GM19455 (cell line): Measurements from ENCODE around the gene JAZF1.

Experiments
- ATAC-seq: cut with Tn5 transposase; IDR thresholded peaks from one replicate; pipeline ENCODE4 v1.9.1; 2021; ENCODE audit not compliant: unreplicated experiment

Gene JAZF1

DNA sequence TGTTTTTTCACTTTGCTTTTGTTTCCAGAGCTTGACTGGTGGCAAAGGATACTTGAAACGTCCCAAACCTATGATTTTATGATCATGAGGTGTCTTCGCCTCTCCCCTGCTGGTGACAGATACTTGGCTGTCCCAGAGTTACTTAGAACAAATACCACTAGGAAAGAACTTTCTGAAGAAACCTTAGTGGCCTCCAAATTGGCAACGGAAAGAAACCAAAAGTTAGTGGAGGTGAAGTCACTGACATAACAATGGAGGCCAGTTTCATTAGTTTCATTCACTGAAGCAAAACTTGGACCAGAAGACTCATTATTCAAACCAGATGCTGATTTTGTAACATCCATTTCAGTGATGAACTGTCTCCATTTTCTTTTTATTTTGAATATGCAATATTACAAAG is 68.6 kb downstream of the JAZF1 start:
- ATAC-seq, result no peak

DNA sequence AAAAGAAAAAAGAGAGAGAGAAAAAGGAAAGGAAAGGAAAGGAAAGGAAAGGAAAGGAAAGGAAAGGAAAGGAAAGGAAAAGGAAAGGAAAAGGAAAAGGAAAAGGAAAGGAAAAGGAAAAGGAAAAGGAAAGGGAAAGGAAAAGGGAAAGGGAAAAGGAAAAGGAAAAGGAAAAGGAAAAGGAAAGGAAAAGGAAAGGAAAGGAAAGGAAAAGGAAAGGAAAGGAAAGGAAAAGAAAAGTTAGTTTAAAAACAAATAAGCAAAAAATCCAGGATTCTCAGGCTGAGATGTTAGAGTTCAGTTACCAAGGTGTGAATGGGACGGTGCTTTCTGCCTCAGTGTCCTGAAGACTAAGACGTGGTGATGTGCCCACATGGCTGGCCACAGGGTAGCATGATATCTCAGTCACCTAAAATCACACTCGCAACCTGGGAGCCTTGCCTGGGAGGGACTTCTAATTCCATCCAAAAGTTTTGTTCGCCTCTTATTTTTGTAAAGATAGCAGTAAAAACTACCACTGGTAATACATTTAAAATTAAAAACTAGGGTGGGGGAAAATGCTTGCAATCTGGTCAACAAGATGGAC is 70.1 kb downstream of the JAZF1 start:
- no peak for ATAC-seq

DNA sequence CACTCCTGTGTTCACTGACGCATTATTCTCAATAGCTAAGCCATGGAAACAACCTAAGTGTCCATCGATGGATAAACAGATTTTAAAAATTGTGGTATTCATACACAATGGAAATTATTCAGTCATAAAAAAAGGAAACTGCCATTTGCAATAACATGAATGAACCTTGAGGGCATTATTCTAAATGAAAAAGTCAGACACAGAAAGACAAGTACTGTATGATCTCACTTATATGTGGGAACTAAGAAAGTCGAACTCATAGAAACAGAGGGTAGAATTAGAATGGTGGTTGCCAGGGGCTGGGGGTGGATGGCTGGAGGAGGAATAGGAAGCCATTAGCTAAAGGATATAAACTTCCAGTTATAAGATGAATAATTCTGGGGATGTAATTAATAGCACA is 71.8 kb downstream of the JAZF1 start:
- no peak for ATAC-seq

DNA sequence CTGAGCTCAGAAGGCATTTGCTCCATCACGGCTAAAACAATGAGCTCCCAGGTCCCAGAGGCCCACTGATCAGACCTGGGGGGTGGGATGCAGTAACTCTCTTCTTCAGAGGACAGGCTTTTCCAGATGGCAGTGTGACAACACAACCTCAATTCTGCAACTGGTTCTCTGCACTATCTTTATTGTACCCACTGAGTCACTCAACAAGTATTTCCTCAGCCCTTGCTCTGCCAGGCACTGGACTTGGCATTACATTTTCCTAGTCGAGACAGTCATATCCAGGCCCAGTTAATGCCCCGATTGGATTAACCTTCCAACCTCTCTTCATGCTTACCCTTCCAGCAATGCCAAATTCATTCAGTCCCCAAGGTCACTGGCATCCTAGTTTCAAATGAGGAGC is 72.6 kb downstream of the JAZF1 start:
- no peak for ATAC-seq

DNA sequence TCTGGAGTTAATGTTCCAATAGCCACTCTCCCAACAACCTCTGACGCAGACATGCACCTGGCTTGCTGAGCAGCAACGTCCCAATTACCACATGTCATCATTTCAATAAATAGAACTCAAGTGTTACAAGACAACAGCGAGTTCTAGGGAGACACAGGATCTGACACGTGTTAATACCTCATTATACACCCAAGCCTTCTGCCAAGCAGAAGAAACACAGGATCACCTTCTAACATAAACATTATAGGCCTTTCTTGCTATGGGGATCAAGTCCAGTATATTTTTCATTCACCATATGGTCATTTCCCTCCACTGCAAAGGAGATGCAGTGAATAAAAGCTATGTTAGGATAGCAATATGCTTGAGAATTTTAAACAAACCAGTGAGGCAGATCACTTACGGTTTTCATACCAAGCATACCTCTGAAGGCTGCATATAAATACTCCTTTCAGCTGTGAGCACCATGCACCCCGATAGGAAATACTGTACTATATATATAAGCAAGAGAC is 74.2 kb downstream of the JAZF1 start:
- ATAC-seq, result no peak

DNA sequence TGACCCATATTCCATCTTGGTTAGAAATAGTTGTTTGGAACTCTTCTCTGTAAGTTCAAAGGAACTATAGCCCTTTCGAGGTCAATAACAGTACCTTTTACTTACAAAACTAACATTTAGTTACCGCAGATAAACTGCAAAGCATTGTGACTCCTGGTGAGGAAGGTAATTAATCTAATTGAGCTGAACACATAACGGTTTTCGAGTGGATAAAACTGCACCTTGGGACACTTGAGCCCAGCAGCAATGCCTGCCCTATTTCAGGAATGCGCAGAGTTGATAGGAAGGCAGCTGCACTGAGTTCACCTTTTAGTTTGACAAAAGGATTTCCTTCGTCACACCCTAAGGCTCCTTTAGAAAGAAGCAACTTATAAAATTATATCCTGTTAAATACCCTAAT is 75.4 kb downstream of the JAZF1 start:
- ATAC-seq, result no peak

DNA sequence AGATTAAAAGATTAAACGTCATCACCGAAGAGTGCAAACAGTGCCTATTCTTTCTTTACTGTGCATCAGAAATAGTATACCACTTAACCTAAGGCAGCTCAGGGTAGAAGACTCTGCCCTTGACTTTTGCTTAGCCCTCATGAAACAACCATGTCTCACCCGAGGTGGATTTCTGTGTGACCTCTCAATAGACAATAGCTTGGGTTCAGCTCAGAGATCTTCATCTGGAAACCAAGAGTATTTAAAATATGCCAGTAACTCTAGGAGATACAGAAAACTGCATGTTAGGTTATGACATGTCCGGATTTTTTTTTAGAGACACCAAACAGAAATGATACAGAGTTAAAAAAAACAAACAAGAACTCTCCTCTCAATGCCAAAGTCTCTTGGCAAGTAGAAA is 75.8 kb downstream of the JAZF1 start:
- ATAC-seq, result no peak

DNA sequence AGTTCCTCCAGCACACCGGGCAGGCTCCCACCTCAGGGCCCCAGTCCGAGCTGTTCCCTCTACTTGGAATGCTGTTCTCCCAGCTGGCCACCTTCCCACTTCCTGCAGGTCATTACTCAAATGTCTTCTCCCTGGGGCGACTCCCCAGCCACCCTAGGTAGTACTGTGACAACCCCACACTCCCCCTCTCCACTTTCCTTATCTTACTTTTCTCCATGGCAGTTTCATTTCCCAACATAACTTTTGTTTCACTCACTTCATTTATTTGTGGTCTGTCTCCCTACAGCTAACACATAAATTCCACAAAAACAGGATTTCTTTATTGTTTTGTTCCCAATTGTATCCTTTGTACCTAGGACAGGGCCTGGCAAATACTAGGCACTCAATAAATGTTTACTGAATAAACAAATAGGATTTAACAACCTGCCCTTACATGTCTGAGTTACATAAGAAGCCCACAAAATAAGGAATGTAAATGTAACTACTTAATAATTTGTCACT is 76.5 kb downstream of the JAZF1 start:
- no peak for ATAC-seq

DNA sequence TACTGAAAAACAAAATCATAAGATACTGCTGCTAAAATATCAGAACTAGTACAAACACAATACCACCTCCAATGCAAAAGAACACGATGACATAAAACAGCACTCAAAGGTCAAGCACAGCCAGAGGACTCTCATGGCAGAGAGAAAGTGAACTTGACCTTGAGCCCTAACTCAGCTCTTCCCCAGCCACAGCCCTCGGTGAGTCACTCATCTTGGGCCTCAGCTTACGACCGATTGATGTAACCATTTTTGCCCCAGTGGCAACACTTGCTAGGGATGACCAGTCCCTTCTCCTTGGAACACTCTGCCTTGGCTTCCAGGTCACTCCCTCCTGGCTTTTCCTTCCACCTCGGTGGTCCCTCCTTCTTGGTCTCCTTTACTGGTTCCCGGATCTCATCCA is 77.8 kb downstream of the JAZF1 start:
- no peak for ATAC-seq

DNA sequence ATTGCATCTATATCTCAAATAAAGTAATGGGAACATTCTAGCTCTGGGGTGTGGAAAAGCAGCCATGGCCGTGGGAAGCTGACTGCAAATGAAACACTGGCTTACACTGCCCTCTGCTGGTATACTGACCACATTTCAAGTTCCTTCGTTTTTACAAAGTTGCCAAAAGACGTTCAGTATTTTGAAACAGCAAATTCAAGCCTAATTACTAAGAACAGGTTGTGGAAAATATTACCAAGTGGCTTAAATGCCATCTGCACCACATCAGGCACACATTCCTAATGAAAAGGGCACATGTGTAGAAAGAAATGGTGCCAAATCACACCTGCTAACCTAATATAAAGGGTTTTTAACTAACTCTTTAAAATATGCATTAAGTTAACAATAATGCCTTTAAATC is 83.9 kb downstream of the JAZF1 start:
- no peak for ATAC-seq

DNA sequence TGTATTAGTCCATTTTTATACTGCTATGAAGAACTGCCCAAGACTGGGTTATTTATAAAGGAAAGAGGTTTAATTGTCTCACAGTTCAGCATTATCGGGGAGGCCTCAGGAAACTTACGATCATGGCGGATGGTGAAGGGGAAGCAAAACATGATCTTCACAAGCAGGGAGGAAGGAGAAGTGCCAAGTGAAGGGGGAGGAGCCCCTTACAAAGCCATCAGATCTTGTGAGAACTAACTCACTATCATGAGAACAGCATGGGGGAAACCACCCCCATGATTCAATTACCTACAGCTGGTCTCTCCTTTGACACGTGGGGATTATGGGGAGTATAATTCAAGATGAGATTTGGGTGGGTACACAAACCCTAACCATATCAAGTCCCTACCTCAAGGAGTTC is 85.4 kb downstream of the JAZF1 start:
- ATAC-seq, result no peak

DNA sequence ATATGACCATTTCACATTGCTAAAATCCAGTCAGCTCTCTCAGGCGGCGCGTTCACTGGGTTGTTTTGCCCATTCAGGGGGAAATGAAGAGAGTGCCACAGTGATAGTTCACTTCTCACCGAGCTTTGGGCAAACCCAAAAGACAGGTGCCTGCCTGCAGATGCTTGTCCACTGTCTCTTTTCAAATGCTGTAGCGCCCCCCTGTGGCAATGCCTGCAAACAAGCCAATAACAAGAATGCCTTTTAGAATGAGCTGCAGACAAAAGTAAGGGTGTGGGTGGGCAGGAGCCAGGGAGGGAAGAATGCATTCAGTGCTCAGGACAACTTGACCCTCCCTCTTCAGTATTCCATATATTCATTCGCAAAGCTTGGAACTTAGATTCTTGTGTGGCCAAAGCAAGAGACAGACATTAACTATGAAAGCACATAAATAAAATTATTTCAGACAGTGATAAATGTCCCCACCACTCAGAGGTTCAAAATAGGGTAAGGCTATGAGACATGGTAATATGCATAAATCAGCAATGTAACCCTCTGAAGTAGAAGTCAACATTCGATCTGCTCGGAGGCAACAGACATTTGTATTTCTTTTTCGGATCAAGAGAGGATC is 86.9 kb downstream of the JAZF1 start:
- ATAC-seq, result no peak

DNA sequence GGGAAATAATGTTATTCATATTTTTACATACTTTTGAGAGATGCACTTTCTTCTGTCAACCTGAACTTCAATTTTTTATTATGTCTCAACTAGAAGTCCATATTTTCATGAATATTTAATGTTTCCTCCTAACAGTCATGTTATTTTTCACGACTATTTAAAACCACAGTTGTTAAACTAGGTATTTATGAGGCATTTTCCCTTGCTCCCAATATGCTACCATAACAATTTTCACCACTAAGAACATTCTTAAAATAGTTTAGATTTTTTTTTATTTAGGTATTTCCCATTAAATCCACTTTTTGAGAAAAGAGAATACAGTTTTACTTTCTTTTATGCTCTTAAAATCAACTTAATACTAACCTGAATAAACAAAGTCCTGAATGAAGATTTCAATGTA is 89.4 kb downstream of the JAZF1 start:
- no peak for ATAC-seq

DNA sequence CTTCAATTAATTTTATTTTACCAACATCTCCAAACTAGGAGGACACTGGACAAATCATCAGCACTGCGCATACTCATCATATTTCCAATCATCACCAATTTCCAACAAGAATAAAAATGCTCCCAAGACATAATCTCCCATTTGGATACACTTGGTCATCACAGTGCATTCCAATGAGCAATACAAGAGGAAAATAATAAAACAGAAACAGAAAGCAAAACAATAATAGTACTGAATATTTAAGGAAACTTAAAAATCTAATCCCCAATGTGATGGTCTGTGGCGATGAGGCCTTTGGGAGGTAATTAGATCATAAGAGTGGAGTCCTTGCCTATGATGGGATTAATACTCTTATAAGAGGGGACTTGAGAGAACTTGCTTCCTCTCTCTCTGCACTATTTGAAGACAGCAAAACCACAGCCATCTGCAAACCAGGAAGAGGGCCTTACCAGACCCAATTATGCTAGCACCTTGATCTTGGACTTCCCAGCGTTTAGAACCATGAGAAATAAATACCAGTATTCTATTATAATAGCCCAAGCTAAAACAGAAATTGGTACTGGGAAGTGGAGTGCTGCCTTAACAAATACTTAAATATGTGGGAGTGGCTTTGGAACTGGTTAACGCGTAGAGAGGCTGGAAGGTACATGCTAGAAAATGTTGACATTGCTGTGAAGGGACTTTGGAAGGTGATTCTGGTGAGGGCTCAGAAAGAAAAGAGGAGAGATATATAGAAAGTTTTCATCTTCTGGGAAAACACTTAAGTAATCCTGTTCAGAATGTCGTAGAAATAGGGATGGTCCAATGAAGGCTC is 91.5 kb downstream of the JAZF1 start:
- no peak for ATAC-seq

DNA sequence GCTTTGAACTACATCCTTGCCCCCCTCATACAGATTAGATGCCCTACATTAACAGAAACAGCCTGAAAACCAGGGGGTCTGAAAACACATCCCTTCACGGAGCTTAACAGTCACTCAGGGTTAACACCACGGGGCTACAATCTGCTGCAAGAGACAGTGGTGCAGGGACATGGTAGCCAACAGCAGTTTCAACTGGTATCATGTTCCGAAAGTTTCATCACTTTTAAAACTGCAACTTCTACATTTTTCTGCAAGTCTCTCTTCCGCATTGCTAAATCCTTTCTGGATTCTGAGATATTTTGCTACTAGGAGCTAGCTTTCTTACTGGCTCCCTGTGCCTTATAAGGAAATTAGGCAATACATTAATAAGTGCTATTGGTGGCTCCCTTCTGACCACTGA is 92.6 kb downstream of the JAZF1 start:
- ATAC-seq, result no peak

DNA sequence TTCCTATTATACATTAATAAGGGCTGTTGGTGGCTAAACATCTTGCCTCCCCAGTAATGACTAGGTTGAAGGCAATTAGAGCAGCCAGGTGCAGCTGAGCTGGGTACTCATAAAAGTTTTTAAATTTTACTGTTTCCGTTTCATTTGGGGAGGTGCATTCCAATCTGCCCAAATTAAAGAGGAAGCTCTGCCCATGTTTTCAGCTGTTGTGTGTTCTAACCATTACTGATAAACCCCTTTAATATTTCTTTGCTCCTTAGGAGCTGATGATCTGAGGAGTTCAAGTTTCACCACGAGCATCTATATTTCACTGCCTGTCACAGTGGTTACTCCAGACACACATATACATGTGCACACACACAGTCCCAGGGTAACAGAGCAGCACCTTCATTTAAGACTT is 94.4 kb downstream of the JAZF1 start:
- no peak for ATAC-seq

DNA sequence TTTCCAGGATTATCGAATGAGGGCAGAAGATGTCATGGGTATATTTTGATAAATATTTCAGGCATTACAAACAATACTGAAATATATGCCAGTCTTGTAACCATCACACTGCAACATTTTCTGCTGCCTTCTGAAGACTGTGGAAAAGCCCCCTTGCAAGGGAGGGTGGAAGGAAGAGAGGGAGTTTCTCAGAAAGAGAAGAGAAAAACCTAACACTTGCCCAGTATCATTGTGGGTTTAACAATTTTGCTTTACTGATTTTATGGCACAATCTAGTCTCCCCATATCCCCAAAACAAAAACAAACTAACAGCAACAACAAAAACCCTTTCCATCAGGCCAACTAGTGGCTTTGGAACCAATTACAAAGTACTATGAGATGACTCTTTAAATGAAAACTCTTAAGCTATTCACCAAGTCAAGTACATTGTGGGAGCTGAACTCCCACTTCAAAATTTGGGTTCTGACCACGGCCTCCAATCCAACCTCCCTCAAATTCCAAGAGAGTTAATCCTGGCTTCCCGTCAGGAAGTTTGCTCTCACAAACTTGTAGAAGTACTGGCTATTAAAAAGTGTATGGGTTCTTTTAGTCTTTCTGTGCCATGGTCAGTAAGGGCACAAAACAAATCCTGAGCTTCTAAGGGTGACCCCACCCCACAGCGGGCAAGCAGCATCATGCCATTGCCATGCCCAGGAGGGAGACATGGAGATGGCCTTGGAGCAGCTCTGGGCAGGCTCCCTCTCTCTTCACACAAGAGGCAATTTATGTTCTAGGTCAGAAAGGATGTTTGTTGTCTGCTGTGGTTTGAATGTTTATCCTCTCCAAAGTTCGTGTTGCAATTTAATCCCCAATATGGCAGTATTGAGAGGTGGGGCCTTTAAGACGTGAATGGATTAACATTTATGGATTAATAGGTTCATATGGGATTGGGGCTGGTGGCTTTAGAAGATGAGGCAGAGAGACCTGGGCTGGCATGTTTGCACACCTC is 96.3 kb downstream of the JAZF1 start:
- ATAC-seq, result no peak

DNA sequence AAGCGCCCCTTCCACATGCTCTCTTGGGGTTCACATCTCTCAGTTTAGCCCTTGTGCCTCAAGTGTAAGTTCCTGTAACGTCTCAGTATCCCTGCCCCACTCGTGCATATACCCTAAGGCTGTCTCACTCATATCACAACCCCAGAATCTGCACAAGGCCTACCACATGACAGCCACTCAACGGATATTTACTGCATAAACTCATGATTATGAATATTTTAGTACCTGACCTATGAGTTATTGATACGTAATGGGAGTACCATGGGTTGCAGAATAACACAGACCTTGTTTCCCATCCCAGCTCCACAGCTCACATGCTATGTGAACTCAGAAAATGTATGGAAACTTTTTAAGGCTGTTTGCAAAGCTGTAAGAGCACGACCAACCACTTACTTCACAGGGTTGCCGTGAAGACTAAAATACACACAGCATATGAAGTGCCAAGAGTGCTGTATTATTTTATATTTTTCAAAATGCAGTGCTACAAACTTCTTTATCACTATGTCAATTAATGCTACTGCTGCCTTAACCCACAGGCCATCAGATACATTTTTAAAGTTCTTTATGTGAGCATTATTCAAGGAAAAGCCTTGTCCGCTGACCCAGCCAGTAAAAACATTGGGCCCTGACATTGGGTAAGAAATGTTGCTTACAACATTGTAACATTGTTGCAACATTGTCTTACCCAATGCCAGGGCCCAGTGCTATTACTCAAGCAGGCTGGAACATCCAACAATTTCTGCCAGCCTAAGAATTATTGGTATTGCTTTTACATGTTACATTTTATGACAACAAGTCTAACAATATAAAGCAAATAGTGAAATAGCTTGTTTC is 97.2 kb downstream of the JAZF1 start:
- ATAC-seq, result no peak

DNA sequence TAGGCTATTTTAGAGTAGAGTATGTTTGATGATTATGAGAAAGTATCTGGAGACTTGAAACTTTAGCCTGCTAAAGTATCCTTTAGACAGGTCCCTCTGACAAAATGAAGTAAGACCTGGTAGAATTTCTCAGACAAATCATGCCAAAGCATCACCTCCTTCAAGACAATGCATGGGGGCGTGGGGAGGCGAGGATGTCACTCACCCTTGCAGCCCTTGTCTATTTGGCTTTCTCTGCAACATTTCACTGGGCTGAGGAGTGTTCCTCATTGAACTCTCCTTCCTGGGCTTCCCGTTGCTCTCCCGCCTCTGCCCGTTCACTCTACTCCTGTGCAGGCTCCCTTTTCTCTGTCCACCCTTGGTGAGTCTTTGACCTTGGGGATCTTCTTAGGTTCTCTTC is 98.5 kb downstream of the JAZF1 start:
- ATAC-seq, result no peak

DNA sequence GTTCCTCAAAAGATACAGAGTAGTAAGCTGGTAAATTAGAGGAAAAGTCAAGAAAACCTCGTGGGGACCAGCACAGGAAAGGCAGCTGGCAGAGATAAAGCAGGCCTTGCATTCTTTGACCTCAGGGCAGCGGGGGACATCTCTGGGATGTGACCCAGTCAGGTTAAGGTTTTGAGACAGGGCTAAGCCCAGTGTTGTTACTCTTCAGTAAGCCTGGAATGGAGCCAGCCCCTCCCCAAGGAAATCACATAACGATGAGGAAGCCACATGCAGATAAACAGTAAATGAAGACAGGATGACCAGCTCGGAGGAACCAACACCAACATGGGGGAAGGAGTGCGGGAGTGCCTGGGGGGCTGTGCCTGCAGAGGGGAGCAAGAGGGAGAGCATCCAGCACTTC is 99.6 kb downstream of the JAZF1 start:
- no peak for ATAC-seq
